Transverse colon (tissue), 4 donors: ENCODE measurements around the gene PPP1R15A.

Experiments used
- POLR2A ChIP-seq: fragments of 450-650 bp; IDR thresholded peaks from one replicate; pipeline ENCODE4 v1.6.1; 2016; ENCODE audit warnings: antibody characterized with exemption, mild to moderate bottlenecking, moderate library complexity
- POLR2AphosphoS5 ChIP-seq, 3 donors: sonication (generic); formaldehyde crosslinking; IDR thresholded peaks; one replicate each; pipeline ENCODE4 v1.6.1; 2016; ENCODE audit warnings: antibody characterized with exemption in 3 of 3
- TF ChIP-seq, protein P1 (sequence below), 5 experiments: fragments of 200-600 bp in 3 of 5; fragments of 450-650 bp in 2 of 5; sonication (generic) in 3 of 5; IDR thresholded peaks; 1 replicate in 2 of 5; 2 replicates in 3 of 5; pipeline ENCODE4 v1.5.1; 2016 to 2017; ENCODE audit warnings: antibody characterized with exemption in 5 of 5, inconsistent platforms in 3 of 5, mild to moderate bottlenecking in 2 of 5, moderate library complexity in 1 of 5

DNA sequence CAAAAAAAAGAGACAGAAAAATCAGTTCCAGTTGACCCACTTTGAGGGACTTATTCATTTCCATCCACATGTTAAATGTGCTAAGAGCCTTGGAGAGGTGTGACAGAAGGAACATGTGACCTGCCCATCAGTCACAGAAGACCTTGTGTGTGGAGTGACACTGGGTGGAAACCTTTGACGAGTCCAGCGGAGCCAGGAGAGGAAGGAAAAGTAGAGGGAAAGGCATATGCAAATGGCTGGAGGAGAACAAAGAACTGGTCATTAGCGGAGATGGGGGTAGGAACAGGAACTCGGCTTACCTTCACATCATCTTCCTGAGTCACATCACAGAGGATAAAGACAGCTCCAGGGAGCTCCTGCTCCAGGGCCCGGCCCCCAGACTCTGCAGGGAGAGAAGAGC lies 38.2 kb upstream of the PPP1R15A start:
- TF ChIP-seq, protein P1, sequence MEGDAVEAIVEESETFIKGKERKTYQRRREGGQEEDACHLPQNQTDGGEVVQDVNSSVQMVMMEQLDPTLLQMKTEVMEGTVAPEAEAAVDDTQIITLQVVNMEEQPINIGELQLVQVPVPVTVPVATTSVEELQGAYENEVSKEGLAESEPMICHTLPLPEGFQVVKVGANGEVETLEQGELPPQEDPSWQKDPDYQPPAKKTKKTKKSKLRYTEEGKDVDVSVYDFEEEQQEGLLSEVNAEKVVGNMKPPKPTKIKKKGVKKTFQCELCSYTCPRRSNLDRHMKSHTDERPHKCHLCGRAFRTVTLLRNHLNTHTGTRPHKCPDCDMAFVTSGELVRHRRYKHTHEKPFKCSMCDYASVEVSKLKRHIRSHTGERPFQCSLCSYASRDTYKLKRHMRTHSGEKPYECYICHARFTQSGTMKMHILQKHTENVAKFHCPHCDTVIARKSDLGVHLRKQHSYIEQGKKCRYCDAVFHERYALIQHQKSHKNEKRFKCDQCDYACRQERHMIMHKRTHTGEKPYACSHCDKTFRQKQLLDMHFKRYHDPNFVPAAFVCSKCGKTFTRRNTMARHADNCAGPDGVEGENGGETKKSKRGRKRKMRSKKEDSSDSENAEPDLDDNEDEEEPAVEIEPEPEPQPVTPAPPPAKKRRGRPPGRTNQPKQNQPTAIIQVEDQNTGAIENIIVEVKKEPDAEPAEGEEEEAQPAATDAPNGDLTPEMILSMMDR (IDR thresholded peaks at IDR 0.05): no peak
- TF ChIP-seq POLR2A (no peak), POLR2AphosphoS5 (IDR thresholded peaks at IDR 0.05) (no peak)
